ENCODE results near the gene DHRS12. TPM values are rescaled to one million over a fixed set of nuclear protein-coding genes. Genes with fewer than 3 reads are reported as not detected.

Gene DHRS12
- total RNA-seq, 1 donor: 4.3 TPM

DNA sequence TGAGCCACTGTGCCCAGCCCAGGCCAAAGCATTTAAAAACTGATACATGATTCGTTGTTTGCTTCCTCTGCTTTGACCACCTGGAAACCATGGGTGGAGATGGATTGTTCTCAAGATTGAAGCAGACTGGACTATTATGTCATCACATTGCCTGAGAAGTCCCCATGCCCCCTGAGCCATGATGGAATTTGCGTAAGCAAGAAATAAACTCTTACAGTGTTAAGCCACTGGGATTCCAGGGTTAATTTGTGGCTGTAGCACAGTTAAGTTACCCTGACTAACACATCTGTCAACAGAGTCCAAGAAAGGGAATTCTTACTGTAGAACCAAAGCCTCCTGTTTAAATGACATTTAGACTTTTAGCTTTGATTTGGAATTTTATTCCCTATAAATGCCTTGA, 19.4 kb upstream of the DHRS12 start:
- no peak for DNase-seq (ENCODE audit: low read depth)

GRCh38 chr13:51822106-51822815, 18.3 kb upstream of the DHRS12 start:
- DNase-seq (ENCODE audit: low read depth): no peak
- no peak for TF ChIP-seq CTCF (IDR thresholded peaks at IDR 0.05; ENCODE audit: insufficient read depth, low read depth, low read length)
- H3K4me3 ChIP-seq (ENCODE audit: low read depth, low read length): no peak overlapping the region

More for the DNA sequence above, 19.4 kb upstream of the DHRS12 start:
- H3K4me3 ChIP-seq (ENCODE audit: low read depth, low read length): no peak overlapping the region
- TF ChIP-seq CTCF (IDR thresholded peaks at IDR 0.05; ENCODE audit: insufficient read depth, low read depth, low read length): no peak

- no peak for TF ChIP-seq CTCF (IDR thresholded peaks at IDR 0.05; ENCODE audit: insufficient read depth, low read depth, low read length)
- no peak overlapping the region for H3K4me3 ChIP-seq (ENCODE audit: low read depth, low read length)
- no peak for DNase-seq (ENCODE audit: low read depth)
These were observed 17.6 kb upstream of the DHRS12 start for GRCh38 chr13:51821606-51822005.

DNA sequence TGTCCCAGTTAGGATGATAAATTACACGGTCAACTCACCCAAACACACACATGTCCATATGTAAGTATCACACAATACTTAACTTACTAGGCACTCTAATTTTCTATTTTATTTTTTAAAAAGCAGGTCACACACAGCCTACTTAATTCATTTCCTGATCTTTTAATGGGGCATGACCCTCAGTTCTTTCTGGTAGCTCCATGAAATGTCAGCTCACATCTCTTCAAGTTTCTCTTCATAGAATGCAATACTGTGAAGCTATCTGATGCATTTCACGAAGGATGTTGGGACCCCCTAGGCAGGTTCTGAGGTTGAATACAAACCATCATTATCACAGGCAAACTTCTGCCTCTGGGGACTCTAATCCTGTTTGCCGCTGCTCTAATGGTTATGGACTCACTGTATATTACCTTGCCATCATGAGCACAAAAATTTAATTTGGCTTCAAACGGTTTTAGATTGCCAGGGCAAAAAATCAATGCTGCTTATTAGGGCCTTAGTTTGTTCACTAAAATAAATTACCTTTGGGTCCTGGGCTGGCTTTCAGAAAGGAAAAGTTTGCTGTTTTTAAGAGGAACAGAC, 16.1 kb upstream of the DHRS12 start:
- TF ChIP-seq CTCF (IDR thresholded peaks at IDR 0.05; ENCODE audit: insufficient read depth, low read depth, low read length): no peak
- H3K4me3 ChIP-seq (ENCODE audit: low read depth, low read length): no peak overlapping the region
- no peak for DNase-seq (ENCODE audit: low read depth)

DNA sequence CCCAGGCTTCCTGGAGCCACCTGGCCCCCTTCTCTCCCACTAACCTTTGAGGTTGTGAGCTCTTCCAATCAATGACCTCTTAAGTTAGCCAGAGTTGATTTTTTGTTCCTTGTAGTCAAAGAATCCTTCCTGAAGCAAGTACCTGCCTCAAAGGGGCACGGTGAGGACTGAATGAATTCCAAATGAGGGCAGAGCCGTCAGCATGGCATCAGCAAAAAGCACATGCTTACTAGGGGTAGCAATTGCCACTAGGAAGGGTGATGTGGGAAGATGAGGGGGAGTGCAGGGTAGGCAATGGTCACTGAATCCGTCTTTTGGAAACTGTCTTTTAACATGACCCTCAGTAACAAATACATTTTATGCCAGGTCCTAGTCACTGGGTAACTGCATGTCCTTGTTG, 15.6 kb upstream of the DHRS12 start:
- DNase-seq (ENCODE audit: low read depth): no peak
- no peak for TF ChIP-seq CTCF (IDR thresholded peaks at IDR 0.05; ENCODE audit: insufficient read depth, low read depth, low read length)
- H3K4me3 ChIP-seq (ENCODE audit: low read depth, low read length): no peak overlapping the region

DNA sequence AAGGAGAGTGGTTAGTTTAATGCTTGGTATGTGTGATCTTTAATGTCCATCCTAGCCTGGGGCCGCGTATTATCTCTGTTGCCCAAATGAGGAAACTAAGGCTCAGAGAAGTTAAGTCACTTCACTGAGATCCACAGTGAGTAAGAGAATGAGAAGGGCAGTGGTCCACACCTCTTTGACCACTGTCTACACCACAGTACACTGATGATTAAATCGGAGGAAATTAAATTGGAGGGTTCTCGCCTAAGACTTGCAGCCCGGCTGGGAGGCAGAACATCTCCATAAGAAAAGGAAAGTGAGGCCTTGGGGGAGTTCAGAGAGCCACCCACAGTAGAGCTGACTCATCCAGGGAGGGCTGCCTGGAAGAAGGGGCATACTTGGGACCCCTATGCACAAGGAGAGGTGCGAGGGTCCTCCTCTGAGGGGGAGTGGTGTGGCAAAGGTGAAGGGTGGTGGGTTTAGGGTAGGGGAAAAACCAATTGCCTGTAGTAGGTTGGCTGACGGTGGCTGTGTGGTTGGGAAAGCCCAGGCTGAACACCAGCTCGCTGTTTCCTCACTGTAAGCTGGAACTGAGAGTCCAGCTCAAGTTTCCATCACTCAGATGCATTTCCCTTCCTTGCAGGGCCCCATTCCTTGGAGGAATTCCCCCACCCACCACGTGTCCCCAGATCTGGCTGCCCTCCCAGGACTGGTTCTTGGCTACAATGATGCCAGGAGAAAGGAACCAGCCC, 15.0 kb upstream of the DHRS12 start:
- DNase-seq (ENCODE audit: low read depth): no peak
- H3K4me3 ChIP-seq (ENCODE audit: low read depth, low read length): no peak overlapping the region
- no peak for TF ChIP-seq CTCF (IDR thresholded peaks at IDR 0.05; ENCODE audit: insufficient read depth, low read depth, low read length)

Data from fibroblast of villous mesenchyme (primary cell).